GM12801 (cell line): ENCODE results near the gene RPS10.

Experiments
- CTCF ChIP-seq: IDR thresholded peaks from one replicate; pipeline ENCODE4 v1.5.1; 2011; ENCODE audit warnings: control low read depth; ENCODE audit not compliant: insufficient read length; ENCODE audit errors: extremely low read depth

RPS10 gene

GRCh38 chr6:34369385-34369784 is 56.5 kb downstream of the RPS10 start:
- no peak for TF ChIP-seq CTCF
